Breast epithelium (tissue), 4 donors: Measurements from ENCODE around the gene PRKCD. TPM values are rescaled to one million over a fixed set of nuclear protein-coding genes. Genes with fewer than 3 reads are reported as not detected.

Experiments
- DNase-seq, 2 donors: peaks; one replicate each; pipeline ENCODE4 v3.0.0-alpha.2; 2019; ENCODE audit warnings: low spot score in 2 of 2
- H3K27ac ChIP-seq, 2 donors: fragments of 200-600 bp; sonication (generic) in 1 of 2; one replicate each; pipeline ENCODE4 v1.5.1; 2016 to 2019; ENCODE audit warnings: mild to moderate bottlenecking in 1 of 2
- H3K27me3 ChIP-seq, 2 donors: fragments of 200-600 bp; sonication (generic) in 1 of 2; one replicate each; pipeline versions ENCODE4 v1.5.1 to v1.6.0; 2017 to 2019; ENCODE audit warnings: control low read depth in 1 of 2, mild to moderate bottlenecking in 1 of 2
- H3K36me3 ChIP-seq: fragments of 200-600 bp; one replicate; pipeline ENCODE4 v1.5.1; 2019
- H3K4me1 ChIP-seq, 2 donors: fragments of 200-600 bp; sonication (generic); one replicate each; pipeline ENCODE4 v1.5.1; 2016 to 2019; ENCODE audit warnings: control low read depth in 1 of 2
- H3K4me3 ChIP-seq, 3 donors: fragments of 200-600 bp; sonication (generic); 1 replicate in 2 of 3; 2 replicates in 1 of 3; pipeline ENCODE4 v1.5.1; 2016 to 2019; ENCODE audit warnings: mild to moderate bottlenecking in 3 of 3, moderate library complexity in 2 of 3
- H3K9me3 ChIP-seq, 2 donors: fragments of 200-600 bp; sonication (generic) in 1 of 2; one replicate each; pipeline ENCODE4 v1.5.1; 2016 to 2019; ENCODE audit warnings: control low read depth in 1 of 2
- POLR2A ChIP-seq: fragments of 450-650 bp; IDR thresholded peaks from one replicate; pipeline ENCODE4 v1.6.1; 2016; ENCODE audit warnings: antibody characterized with exemption, mild to moderate bottlenecking, moderate library complexity
- POLR2AphosphoS5 ChIP-seq, 3 donors: sonication (generic); formaldehyde crosslinking; IDR thresholded peaks; one replicate each; pipeline ENCODE4 v1.6.1; 2017; ENCODE audit warnings: antibody characterized with exemption in 3 of 3
- intact Hi-C: fragments of 100-400 bp; cut with DNase I; formaldehyde crosslinking; loops from one replicate; pipeline ENCODE4 v1.15.1; 2023; ENCODE audit warnings: low total_unique reads
- total RNA-seq, 3 donors: library from RNA; depleted of rRNA; stranded (reverse); fragments of >200 nt; gene quantifications; one replicate each; pipeline ENCODE4 v1.1.0, GENCODE V29; 2016
- TF ChIP-seq, protein P1 (sequence below), 3 donors: fragments of 450-650 bp; IDR thresholded peaks; one replicate each; pipeline ENCODE4 v1.5.1; 2016 to 2017; ENCODE audit warnings: antibody characterized with exemption in 3 of 3, mild to moderate bottlenecking in 3 of 3, moderate library complexity in 3 of 3

PRKCD gene
- total RNA-seq, 3 donors from 2014 or later, result 14.0 to 36.8 (median 15.1) TPM

DNA sequence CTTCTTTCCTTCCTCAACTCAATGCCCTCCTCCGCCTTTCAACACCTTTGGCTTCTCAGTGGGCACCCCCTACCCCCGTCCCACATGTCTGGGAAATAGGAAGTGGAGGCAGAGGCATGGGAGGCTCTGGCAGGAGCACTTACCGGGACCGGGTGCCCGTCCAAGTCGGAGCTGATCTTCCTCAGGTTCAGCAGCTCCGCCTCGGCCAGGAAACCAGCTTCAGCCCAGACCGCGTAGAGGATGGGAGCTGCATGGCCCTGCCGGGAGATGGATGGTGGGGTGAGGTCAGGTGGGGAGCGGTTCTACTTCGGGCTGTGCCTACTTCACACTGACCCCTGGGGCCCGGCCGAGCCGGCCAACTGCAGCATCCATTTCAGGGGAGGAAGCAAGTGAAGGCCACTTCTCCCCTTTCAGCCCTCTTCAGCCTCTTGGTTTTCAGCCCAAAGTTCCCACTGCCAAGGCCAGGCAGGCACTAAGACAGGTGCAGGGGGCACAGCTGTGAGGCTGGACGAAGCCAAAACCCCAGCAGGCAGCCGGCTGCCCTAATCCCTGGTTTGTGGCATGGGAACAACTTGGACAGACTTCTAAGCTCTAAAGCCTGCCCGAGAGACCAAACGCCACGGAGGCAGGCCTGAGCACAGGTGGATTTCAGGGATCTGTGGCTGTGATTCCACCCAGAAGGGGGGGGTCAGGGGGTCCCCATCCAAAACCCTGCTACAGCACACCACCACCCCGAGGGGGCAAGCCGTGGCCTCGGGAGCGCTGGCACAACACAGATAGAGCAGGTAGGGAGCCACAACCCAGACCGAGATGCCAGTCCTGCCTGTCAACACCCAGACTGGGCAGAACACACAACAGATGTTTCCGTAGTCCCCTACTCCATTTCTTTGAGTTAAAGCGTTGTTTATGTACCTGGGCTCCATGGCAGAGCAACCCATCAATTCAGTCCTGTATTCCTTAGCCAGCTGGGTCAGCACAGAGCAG is 80.3 kb downstream of the PRKCD start:
- H3K36me3 ChIP-seq, result no peaks in the 10 kb centered on the region
- no peaks in the 10 kb centered on the region for H3K9me3 ChIP-seq
- TF ChIP-seq POLR2AphosphoS5 (IDR thresholded peaks at IDR 0.05), result no peak
- TF ChIP-seq POLR2A, result no peak
- TF ChIP-seq, protein P1, sequence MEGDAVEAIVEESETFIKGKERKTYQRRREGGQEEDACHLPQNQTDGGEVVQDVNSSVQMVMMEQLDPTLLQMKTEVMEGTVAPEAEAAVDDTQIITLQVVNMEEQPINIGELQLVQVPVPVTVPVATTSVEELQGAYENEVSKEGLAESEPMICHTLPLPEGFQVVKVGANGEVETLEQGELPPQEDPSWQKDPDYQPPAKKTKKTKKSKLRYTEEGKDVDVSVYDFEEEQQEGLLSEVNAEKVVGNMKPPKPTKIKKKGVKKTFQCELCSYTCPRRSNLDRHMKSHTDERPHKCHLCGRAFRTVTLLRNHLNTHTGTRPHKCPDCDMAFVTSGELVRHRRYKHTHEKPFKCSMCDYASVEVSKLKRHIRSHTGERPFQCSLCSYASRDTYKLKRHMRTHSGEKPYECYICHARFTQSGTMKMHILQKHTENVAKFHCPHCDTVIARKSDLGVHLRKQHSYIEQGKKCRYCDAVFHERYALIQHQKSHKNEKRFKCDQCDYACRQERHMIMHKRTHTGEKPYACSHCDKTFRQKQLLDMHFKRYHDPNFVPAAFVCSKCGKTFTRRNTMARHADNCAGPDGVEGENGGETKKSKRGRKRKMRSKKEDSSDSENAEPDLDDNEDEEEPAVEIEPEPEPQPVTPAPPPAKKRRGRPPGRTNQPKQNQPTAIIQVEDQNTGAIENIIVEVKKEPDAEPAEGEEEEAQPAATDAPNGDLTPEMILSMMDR (IDR thresholded peaks at IDR 0.05), result no peak
- H3K27ac ChIP-seq, result no peak overlapping the region
- DNase-seq, result no peak
- intact Hi-C loops, result no loop called here
- no peaks in the 10 kb centered on the region for H3K27me3 ChIP-seq
- H3K4me3 ChIP-seq, result no peak overlapping the region
- H3K4me1 ChIP-seq, result no peaks in the 10 kb centered on the region

- Histone ChIP-seq H3K4me1 (no peaks in the 10 kb centered on the region), H3K9me3 (no peaks in the 10 kb centered on the region), H3K36me3 (no peaks in the 10 kb centered on the region), H3K27ac (no peak overlapping the region), H3K4me3 (no peak overlapping the region), H3K27me3 (no peaks in the 10 kb centered on the region)
- no peak for DNase-seq
- intact Hi-C loops, result no loop called here
- TF ChIP-seq POLR2AphosphoS5 (IDR thresholded peaks at IDR 0.05) (no peak), POLR2A (no peak)
- TF ChIP-seq, protein P1 (IDR thresholded peaks at IDR 0.05), result no peak
Observed at GRCh38 chr3:53242155-53242554, 81.1 kb downstream of the PRKCD start.

Other genes starting within 250 kb of the PRKCD start
- gene SFMBT1, start 115.1 kb upstream of the PRKCD start, total RNA-seq, result 10 to 100 TPM; 17.9 to 35.1 (median 30.2) TPM
- gene RFT1, start 30.8 kb upstream of the PRKCD start, total RNA-seq, result 10 to 100 TPM in 2 of 3 donors, 1 to 10 TPM in 1; 9.5 to 11.7 (median 10.1) TPM
- gene TKT, start 94.8 kb downstream of the PRKCD start, total RNA-seq, result 100 to 1,000 TPM; 130 to 273 (median 131) TPM
- gene DCP1A, start 186.3 kb downstream of the PRKCD start, total RNA-seq, result 10 to 100 TPM; 21.9 to 26.2 (median 24.9) TPM